Stimulated activated naive CD8-positive, alpha-beta T cell treated with anti-CD3 and anti-CD28 coated beads, Interleukin-15, amount 100 ng/mL, for 72 hours (primary cell): ENCODE data around the gene DCHS2.
A peak's percentile ranks its signal among the peaks of the same experiment; 100 is the strongest.

ENCODE experiments used
- ATAC-seq: fragments of 150-1000 bp; cut with Tn5 transposase; 2 replicates; pipeline ENCODE4 v1.10.0; 2021; ENCODE audit warnings: mild to moderate bottlenecking, moderate library complexity
- DNase-seq, 2 donors: peaks; one replicate each; pipeline ENCODE4 v3.0.0; 2021 to 2022
- H3K27ac Mint-ChIP-seq, 2 donors: one replicate each; pipeline ENCODE4 v1.8.0; 2022; ENCODE audit warnings: mild to moderate bottlenecking in 2 of 2, mixed read lengths in 2 of 2, moderate library complexity in 2 of 2
- H3K27me3 Mint-ChIP-seq: one replicate; pipeline ENCODE4 v1.8.0; 2022; ENCODE audit warnings: mixed read lengths
- H3K4me1 Mint-ChIP-seq: one replicate; pipeline ENCODE4 v1.8.0; 2022; ENCODE audit warnings: mild to moderate bottlenecking, mixed read lengths
- H3K4me3 Mint-ChIP-seq, 2 donors: one replicate each; pipeline ENCODE4 v1.8.0; 2022; ENCODE audit warnings: mild to moderate bottlenecking in 2 of 2, mixed read lengths in 2 of 2, moderate library complexity in 1 of 2
- H3K9me3 Mint-ChIP-seq, 2 donors: one replicate each; pipeline ENCODE4 v1.8.0; 2022; ENCODE audit warnings: mixed read lengths in 2 of 2

Gene DCHS2

DNA sequence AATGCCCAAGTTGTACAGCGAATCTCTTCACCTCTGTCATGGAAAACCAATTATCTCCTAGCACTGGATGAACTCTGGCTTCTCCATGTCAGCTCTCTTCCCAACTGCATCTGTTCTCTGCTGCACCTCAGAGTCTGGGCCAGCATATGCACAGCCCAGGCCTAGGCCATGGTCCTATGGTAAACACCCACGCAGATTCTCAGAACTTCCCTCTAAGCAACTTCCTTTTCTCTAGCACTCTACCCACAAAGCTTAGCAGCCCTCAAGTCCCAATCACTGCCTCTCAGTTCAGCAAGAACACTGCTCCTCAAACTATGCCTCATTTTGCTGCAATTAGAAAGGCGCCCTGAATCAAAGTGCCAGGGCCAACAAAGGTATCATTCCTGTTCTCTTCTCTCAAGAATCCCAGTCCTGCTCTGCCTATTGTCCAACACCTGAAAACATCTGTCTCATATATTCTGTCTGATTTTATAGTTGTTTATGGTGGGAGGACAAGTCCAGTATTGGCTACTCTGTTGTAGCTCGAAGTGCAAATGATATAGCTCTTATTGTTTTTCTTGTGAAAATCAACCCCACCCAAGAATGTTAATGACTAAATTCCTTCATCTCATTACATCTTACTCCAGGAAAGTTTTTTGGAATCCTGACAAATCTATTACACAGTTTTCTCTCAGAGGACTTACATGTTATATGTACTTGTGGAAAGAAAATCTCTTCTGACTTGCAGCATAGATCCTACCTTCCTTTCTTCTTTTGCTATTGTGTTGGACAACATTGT, 85.4 kb downstream of the DCHS2 start:
- peaks cover 6 to 7% of the 10 kb centered on the region in 2 donors for H3K9me3 Mint-ChIP-seq
- no peak overlapping the region for H3K27ac Mint-ChIP-seq
- ATAC-seq (no peak), DNase-seq (no peak)
- H3K4me3 Mint-ChIP-seq = no peak overlapping the region
- H3K27me3 Mint-ChIP-seq = peaks cover 6% of the 10 kb centered on the region
- peaks cover 6% of the 10 kb centered on the region for H3K4me1 Mint-ChIP-seq

GRCh38 chr4:154399259-154399974, 92.2 kb downstream of the DCHS2 start:
- Mint-ChIP-seq H3K9me3 (no peaks in the 10 kb centered on the region), H3K27me3 (peaks cover 9% of the 10 kb centered on the region), H3K27ac (no peak overlapping the region), H3K4me3 (no peak overlapping the region), H3K4me1 (no peaks in the 10 kb centered on the region)
- DNase-seq = no peak
- ATAC-seq = no peak

DNA sequence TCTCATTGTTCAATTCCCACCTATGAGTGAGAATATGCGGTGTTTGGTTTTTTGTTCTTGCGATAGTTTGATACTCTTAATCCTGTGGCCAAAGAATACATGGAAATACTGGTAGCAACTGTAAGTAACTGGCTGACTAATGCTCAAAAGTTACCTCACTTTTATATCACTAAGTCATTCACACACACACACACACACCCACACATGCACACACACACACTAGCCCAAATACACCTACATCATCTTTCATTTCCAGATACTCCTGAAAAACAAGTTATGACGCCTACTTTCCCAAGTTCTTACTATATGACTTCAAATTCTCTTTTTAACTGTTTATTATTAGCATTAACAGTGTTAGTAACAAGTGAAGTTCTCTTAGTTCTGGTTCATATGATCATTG, 101.3 kb downstream of the DCHS2 start:
- no peak for ATAC-seq
- H3K9me3 Mint-ChIP-seq = peaks cover 0 to 7% of the 10 kb centered on the region in 2 donors
- H3K4me3 Mint-ChIP-seq = no peak overlapping the region
- no peak for DNase-seq
- H3K27me3 Mint-ChIP-seq = no peaks in the 10 kb centered on the region
- H3K27ac Mint-ChIP-seq = no peak overlapping the region
- no peaks in the 10 kb centered on the region for H3K4me1 Mint-ChIP-seq

DNA sequence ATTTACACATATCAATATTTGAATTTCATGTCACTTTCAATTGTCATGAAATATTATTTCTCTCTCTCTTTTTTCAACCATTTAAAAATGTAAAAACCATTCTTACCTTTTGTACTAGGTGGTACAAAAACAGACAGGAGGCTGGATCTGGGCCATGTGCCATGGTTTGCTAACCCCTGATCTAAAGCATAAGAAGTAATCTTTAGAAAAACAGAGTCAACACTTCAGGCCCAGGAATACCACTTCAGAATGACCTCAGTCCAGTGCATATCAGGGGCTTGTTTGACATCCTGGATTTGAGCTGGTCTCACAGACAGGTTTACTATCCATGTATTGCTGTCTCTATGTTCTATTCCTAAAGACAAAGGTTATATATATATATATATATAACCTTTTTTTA, 102.5 kb downstream of the DCHS2 start:
- ATAC-seq = no peak
- H3K27ac Mint-ChIP-seq = no peak overlapping the region
- peaks cover 0 to 7% of the 10 kb centered on the region in 2 donors for H3K9me3 Mint-ChIP-seq
- no peak overlapping the region for H3K4me3 Mint-ChIP-seq
- DNase-seq = no peak
- no peaks in the 10 kb centered on the region for H3K27me3 Mint-ChIP-seq
- H3K4me1 Mint-ChIP-seq = no peaks in the 10 kb centered on the region

DNA sequence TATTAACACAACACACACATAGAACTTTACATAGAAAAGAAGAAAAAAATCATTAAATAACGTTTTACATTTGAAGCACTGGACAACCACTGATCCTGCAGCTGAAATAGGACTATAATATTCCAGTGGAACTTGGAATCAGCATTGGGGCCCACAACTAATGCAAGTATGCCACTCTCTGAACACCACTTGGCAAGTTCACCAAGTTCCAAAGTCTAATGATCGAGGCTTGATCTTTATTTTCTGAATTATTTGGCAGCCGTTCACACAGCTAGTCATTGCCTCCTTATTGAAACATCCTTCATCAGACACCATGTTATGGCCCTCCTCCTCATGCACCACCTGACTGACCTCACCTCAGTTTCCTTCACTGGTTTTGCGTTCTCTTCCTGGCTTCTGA, 107.6 kb downstream of the DCHS2 start:
- DNase-seq (no peak), ATAC-seq (no peak)
- Mint-ChIP-seq H3K27ac (no peak overlapping the region), H3K4me3 (no peak overlapping the region), H3K4me1 (no peaks in the 10 kb centered on the region), H3K9me3 (peaks cover 0 to 7% of the 10 kb centered on the region in 2 donors), H3K27me3 (peaks cover 4% of the 10 kb centered on the region)

DNA sequence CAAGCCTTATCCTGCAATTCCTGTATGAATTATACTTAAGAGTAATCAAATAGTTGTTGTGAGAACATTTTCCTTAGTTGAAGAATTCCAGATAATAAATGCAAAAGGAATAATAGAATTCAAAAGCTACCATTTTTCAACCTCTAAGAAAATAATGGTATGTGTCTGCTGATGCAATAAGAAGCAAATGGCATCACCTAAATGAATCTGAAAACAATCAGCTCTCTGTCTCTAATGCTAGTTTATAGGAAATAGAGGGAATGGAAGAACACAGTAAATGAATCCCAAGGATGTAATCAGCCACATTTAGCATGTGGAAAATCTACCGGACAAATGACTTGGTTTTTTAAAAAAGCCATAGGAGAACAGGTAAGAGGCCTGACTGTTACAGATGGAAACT, 115.1 kb downstream of the DCHS2 start:
- H3K9me3 Mint-ChIP-seq = no peaks in the 10 kb centered on the region
- no peak overlapping the region for H3K4me3 Mint-ChIP-seq
- no peaks in the 10 kb centered on the region for H3K4me1 Mint-ChIP-seq
- no peak overlapping the region for H3K27ac Mint-ChIP-seq
- H3K27me3 Mint-ChIP-seq = peaks cover 25% of the 10 kb centered on the region
- ATAC-seq = no peak
- DNase-seq = no peak

DNA sequence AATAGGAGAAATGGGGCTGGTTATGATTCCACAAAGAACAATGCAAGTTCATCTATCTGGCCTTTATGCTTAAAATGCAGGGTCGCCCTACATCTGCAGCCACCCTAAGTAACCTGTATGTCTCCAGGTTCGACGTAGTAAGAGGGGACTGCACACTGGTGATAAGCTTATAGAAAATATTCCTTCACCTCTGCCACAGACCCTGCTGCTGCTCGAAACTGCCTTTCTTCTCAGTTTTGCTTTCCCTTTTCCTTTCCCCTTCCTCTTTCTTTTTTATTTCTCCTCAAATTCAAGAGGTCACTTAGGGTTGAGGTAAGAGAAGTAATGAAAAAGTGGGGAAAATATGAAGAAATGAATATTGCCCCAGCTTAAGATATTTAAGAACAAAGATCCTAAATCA, 123.5 kb downstream of the DCHS2 start:
- Mint-ChIP-seq H3K4me3 (no peak overlapping the region), H3K4me1 (peaks cover 17% of the 10 kb centered on the region), H3K9me3 (no peaks in the 10 kb centered on the region), H3K27me3 (peaks cover 43% of the 10 kb centered on the region), H3K27ac (peak overlapping the region in 1 of 2 donors; percentile 70)
- ATAC-seq (no peak), DNase-seq (no peak)

- no peaks in the 10 kb centered on the region for H3K9me3 Mint-ChIP-seq
- no peak for ATAC-seq
- peaks cover 43% of the 10 kb centered on the region for H3K27me3 Mint-ChIP-seq
- peaks cover 17% of the 10 kb centered on the region for H3K4me1 Mint-ChIP-seq
- peak overlapping the region in 1 of 2 donors; percentile 20 for H3K4me3 Mint-ChIP-seq
- DNase-seq = no peak
- H3K27ac Mint-ChIP-seq = no peak overlapping the region
These were observed 123.9 kb downstream of the DCHS2 start for GRCh38 chr4:154367659-154368058.

DNA sequence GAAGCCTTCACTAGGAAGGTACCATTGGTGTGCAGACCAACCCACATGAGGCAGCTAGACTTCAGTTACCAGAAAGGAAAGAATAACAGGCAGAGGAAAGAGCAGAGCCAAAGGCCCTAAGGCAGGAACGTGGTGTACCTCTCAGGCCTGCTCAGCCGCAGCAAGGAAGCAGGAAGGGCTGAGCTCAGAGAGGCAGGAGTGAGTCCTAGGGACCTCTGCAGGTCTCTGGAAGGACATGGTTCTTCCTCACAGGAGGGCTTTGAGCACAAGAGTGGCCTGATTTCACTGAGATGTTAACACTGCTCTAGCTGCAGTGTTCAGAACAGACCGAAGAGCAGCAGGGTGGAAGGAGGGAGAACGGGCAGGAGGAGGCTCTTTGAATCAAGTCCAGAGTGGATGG, 124.6 kb downstream of the DCHS2 start:
- Mint-ChIP-seq H3K9me3 (no peaks in the 10 kb centered on the region), H3K27me3 (peaks cover 38% of the 10 kb centered on the region), H3K4me3 (no peak overlapping the region), H3K27ac (no peak overlapping the region), H3K4me1 (peaks cover 17% of the 10 kb centered on the region)
- no peak for ATAC-seq
- DNase-seq = no peak

DNA sequence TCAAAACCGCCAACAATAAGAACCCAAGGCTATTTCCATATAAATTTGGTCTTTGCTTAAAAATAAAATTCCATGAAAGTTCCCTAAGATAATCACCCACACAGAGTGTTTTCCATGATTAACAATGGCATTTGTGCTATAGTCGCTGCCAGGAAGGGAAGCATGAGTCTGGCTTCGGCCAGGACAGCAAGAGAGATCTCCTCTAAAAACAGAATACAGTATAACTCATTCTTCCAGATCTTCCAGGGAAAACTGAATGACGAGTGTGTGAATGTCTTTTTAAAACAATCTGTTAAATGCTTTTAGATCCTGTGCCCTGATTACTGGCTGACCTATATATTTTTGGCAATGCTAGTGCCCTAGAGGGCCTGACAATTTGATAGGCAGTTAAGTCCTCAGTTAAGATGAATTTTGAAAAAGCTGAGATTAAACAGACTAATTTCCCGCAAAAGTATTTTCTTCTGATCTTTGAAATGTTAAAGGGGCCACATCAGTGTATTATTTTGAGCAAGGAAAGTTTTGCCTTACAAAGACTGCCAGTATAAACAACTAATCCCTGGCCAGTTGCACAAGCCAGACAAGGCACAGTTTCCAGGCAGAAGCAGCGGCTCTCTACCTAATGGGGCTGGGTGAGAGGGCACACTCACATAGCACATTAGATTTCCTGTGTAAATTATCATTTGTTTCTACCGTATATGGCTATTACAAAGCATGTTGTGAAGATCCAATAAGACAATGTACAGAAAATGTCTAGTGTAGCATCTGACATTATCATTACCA, 127.3 kb downstream of the DCHS2 start:
- H3K27ac Mint-ChIP-seq = no peak overlapping the region
- ATAC-seq (no peak), DNase-seq (no peak)
- no peak overlapping the region for H3K4me3 Mint-ChIP-seq
- H3K9me3 Mint-ChIP-seq = no peaks in the 10 kb centered on the region
- H3K27me3 Mint-ChIP-seq = peaks cover 15% of the 10 kb centered on the region
- H3K4me1 Mint-ChIP-seq = peaks cover 28% of the 10 kb centered on the region

- no peak overlapping the region for H3K27ac Mint-ChIP-seq
- no peak overlapping the region for H3K4me3 Mint-ChIP-seq
- H3K4me1 Mint-ChIP-seq = peaks cover 11% of the 10 kb centered on the region
These were observed 130.1 kb downstream of the DCHS2 start for GRCh38 chr4:154361450-154361849.

DNA sequence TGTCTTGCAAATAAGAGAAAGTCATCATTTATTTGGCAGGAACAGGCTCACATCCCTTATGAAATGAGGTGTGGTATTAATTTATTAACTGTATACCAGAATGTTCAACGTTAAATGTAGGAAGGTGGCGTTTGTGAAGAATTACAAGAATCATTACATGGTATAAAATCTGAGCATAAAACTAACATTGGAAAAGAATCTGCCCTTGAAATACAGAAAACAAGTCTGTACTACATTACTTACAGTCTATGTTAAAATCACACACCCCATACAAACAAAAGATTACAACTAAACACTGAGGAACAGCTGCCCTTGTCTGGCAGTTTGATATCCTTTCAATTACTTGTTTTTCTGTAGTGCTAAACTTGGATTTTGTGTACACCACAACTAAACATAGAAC, 131.1 kb downstream of the DCHS2 start:
- Mint-ChIP-seq H3K4me1 (peaks cover 11% of the 10 kb centered on the region), H3K27ac (no peak overlapping the region), H3K4me3 (no peak overlapping the region), H3K9me3 (no peaks in the 10 kb centered on the region), H3K27me3 (no peaks in the 10 kb centered on the region)
- DNase-seq (no peak), ATAC-seq (no peak)

More at GRCh38 chr4:154361450-154361849, 130.1 kb downstream of the DCHS2 start:
- Mint-ChIP-seq H3K27me3 (no peaks in the 10 kb centered on the region), H3K9me3 (no peaks in the 10 kb centered on the region)
- ATAC-seq = no peak
- DNase-seq = no peak

- H3K9me3 Mint-ChIP-seq = no peaks in the 10 kb centered on the region
- DNase-seq = no peak
- H3K4me3 Mint-ChIP-seq = no peak overlapping the region
- no peaks in the 10 kb centered on the region for H3K4me1 Mint-ChIP-seq
- ATAC-seq = no peak
- H3K27me3 Mint-ChIP-seq = peaks cover 13% of the 10 kb centered on the region
- no peak overlapping the region for H3K27ac Mint-ChIP-seq
These were observed 136.7 kb downstream of the DCHS2 start for GRCh38 chr4:154354883-154355282.

- peaks cover 13% of the 10 kb centered on the region for H3K27me3 Mint-ChIP-seq
- no peak for DNase-seq
- ATAC-seq = no peak
These were observed 141.8 kb downstream of the DCHS2 start for GRCh38 chr4:154349829-154350228.

GRCh38 chr4:154348657-154349056, 142.9 kb downstream of the DCHS2 start:
- H3K27me3 Mint-ChIP-seq = peaks cover 13% of the 10 kb centered on the region
- H3K4me1 Mint-ChIP-seq = no peaks in the 10 kb centered on the region
- no peaks in the 10 kb centered on the region for H3K9me3 Mint-ChIP-seq
- no peak overlapping the region for H3K4me3 Mint-ChIP-seq
- DNase-seq (no peak), ATAC-seq (no peak)
- H3K27ac Mint-ChIP-seq = no peak overlapping the region

More at GRCh38 chr4:154349829-154350228, 141.8 kb downstream of the DCHS2 start:
- Mint-ChIP-seq H3K9me3 (no peaks in the 10 kb centered on the region), H3K27ac (no peak overlapping the region), H3K4me3 (no peak overlapping the region), H3K4me1 (no peaks in the 10 kb centered on the region)

- no peak overlapping the region for H3K27ac Mint-ChIP-seq
- no peaks in the 10 kb centered on the region for H3K4me1 Mint-ChIP-seq
- H3K4me3 Mint-ChIP-seq = no peak overlapping the region
- ATAC-seq (no peak), DNase-seq (no peak)
- no peaks in the 10 kb centered on the region for H3K9me3 Mint-ChIP-seq
- no peaks in the 10 kb centered on the region for H3K27me3 Mint-ChIP-seq
These were observed 146.2 kb downstream of the DCHS2 start for GRCh38 chr4:154345359-154345758.
